ENCODE measurements around the gene IFFO2.

DNA sequence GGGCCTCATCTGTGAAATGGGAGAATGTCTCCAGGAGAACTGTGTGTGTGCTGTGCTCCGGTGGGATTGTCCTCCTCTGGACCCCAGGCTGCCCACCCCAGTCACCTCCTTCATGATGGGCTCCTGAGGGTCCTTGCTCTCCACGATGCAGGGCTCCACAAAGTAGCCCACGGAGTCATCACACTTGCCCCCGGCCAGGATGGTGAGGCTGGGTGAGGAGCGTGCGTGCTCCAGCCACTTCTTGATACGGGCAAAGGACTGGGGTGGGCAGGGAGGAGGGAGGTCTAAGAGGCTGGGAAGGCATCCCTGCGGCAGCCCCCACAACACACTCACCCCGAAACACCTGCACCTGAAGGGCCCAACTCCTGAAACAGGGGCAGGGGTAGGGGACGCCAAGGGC, 80.3 kb downstream of the IFFO2 start:
- TF ChIP-seq, protein P1, sequence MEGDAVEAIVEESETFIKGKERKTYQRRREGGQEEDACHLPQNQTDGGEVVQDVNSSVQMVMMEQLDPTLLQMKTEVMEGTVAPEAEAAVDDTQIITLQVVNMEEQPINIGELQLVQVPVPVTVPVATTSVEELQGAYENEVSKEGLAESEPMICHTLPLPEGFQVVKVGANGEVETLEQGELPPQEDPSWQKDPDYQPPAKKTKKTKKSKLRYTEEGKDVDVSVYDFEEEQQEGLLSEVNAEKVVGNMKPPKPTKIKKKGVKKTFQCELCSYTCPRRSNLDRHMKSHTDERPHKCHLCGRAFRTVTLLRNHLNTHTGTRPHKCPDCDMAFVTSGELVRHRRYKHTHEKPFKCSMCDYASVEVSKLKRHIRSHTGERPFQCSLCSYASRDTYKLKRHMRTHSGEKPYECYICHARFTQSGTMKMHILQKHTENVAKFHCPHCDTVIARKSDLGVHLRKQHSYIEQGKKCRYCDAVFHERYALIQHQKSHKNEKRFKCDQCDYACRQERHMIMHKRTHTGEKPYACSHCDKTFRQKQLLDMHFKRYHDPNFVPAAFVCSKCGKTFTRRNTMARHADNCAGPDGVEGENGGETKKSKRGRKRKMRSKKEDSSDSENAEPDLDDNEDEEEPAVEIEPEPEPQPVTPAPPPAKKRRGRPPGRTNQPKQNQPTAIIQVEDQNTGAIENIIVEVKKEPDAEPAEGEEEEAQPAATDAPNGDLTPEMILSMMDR (IDR thresholded peaks at IDR 0.05) = no peak
- no peak for TF ChIP-seq POLR2AphosphoS5 (IDR thresholded peaks at IDR 0.05; ENCODE audit: insufficient read depth in 1 of 2, low read depth in 1 of 2)
- no peak for TF ChIP-seq POLR2A (IDR thresholded peaks at IDR 0.05)
